Inflammatory macrophage treated with lipopolysaccharide for 4 hours (primary cell): ENCODE measurements around the gene TFF1.

Experiments used
- DNase-seq: peaks from one replicate; pipeline ENCODE4 v3.0.0-alpha.2; 2020

Gene TFF1

DNA sequence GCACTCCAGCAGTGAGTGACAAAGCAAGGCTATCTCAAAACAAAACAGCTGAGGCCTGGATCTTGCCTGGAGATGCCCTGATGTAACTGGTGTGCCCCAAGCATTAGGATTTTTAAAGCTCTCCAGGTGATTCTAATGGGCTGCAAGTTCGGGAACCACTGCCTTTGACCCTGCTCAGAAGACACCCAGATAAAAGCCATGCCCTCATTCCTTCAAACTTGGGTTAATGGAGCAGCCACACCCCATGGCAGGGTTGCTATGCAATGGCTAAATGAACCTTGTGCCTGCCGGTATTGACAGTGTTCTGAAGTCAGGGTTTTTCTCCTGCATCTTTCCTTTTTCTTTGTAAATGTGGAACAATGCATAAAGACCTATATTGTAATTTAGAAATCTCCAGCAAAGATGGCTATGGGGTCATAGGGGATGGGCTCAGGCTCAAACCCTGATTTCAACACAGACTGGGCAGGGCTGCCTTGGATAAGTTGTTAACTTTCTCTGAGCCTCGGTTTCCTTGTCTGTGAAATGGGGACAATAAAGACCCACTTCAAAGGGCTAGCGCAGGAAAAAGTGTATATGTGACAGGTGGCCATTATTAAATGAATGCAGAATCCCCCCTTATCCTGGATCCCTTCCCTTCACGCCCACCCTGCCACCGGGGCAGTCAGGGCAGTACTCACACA is 51.6 kb downstream of the TFF1 start:
- DNase-seq: no peak

DNA sequence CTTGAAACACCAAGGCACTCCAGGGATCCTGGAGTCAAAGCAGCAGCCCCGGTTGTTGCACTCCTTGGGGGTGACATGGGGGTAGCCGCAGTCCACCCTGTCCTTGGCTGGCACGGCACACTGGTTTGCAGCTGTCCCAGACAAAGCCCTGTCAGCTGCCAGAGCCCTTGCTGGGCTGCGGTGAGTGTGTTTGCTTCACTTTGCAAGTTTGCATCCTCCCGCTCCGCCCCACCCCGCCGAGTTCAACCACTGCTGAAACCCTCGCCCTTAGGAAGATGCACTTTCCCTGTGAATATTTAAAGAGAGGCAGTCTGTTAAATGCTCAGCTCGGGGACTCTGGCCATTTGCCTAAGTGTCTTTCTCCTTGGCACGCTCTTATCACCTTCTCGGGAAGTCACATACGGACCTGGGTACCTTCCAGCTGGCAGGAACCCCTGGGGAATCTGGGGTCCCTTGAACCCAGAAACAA is 52.8 kb downstream of the TFF1 start:
- DNase-seq: no peak

DNA sequence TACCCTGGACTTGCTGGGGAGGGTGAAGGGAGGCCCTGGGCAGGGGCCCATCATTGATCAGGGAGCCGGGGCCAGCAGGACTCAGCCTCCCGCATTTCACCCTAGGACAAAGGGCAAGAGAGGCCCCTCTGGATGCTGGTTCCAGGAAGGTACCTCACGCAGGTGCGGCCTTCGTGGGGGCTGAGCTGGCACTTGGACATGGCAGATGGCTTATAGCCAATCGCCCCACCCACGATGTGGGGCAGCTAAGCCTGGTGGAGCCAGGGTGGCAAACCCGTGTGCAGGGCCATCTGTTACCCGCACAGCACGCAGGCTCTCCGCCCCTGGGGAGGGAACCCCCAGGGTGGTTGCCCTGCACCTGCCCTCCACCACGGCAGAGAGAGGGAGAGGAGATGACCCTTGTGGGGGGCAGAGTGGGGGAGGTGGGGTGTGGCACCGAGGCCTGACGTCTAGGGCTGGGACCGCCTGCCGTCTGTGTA is 53.7 kb downstream of the TFF1 start:
- DNase-seq: no peak
